Mesenchymal stem cell (in vitro differentiated cells and primary cell): ENCODE data around the gene TMEM72.

Experiments used
- DNase-seq: peaks from one replicate; pipeline ENCODE4 v3.0.0-alpha.2; 2013
- H2AFZ ChIP-seq: one replicate; pipeline ENCODE4 v1.6.1; 2013; ENCODE audit warnings: low read depth, mild to moderate bottlenecking, control low read depth, inconsistent platforms, low read length, moderate library complexity
- H2AK5ac ChIP-seq: 2 replicates; pipeline ENCODE4 v1.6.1; 2013; ENCODE audit warnings: low read length, moderate library complexity, mild to moderate bottlenecking, inconsistent platforms; ENCODE audit not compliant: severe bottlenecking
- H2BK120ac ChIP-seq: one replicate; pipeline ENCODE4 v1.6.1; 2013; ENCODE audit warnings: low read depth, mild to moderate bottlenecking, inconsistent platforms, low read length, moderate library complexity
- H2BK12ac ChIP-seq, 2 experiments: one replicate each; pipeline ENCODE4 v1.6.1; 2013; ENCODE audit warnings: inconsistent platforms in 2 of 2, low read length in 2 of 2, mild to moderate bottlenecking in 2 of 2, moderate library complexity in 2 of 2, control low read depth in 1 of 2
- H2BK15ac ChIP-seq: one replicate; pipeline ENCODE4 v1.6.1; 2013; ENCODE audit warnings: mild to moderate bottlenecking, low read depth, inconsistent platforms; ENCODE audit not compliant: poor library complexity, severe bottlenecking
- H2BK5ac ChIP-seq: 2 replicates; pipeline ENCODE4 v1.6.1; 2013; ENCODE audit warnings: low read depth, mild to moderate bottlenecking, low read length, control low read depth, inconsistent platforms; ENCODE audit not compliant: poor library complexity, severe bottlenecking
- H3K14ac ChIP-seq, 2 experiments: one replicate each; pipeline ENCODE4 v1.6.1; 2013; ENCODE audit warnings: inconsistent platforms in 2 of 2, low read length in 2 of 2, control low read depth in 1 of 2, mild to moderate bottlenecking in 1 of 2, moderate library complexity in 1 of 2
- H3K18ac ChIP-seq, 2 experiments: one replicate each; pipeline ENCODE4 v1.6.1; 2013; ENCODE audit warnings: inconsistent platforms in 2 of 2, low read length in 2 of 2, control low read depth in 1 of 2, low read depth in 1 of 2, mild to moderate bottlenecking in 1 of 2
- H3K23ac ChIP-seq, 2 experiments: one replicate each; pipeline ENCODE4 v1.6.1; 2013; ENCODE audit warnings: inconsistent platforms in 2 of 2, low read length in 2 of 2, mild to moderate bottlenecking in 2 of 2, moderate library complexity in 2 of 2, control low read depth in 1 of 2
- H3K27ac ChIP-seq: 2 replicates; pipeline ENCODE4 v1.5.1; 2013; ENCODE audit warnings: mild to moderate bottlenecking, moderate library complexity, low read length, control low read depth, inconsistent platforms; ENCODE audit not compliant: poor library complexity, severe bottlenecking
- H3K27me3 ChIP-seq, 2 experiments: 2 replicates each; pipeline versions ENCODE4 v1.6.1 to v1.7.0; 2013; ENCODE audit warnings: low read length in 2 of 2, mild to moderate bottlenecking in 2 of 2, moderate library complexity in 2 of 2, control low read depth in 1 of 2, inconsistent platforms in 1 of 2; ENCODE audit not compliant: control insufficient read depth in 1 of 2, insufficient read depth in 1 of 2
- H3K36me3 ChIP-seq, 2 experiments: 2 replicates each; pipeline versions ENCODE4 v1.6.1 to v1.7.0; 2013; ENCODE audit warnings: low read length in 2 of 2, control low read depth in 1 of 2, inconsistent platforms in 1 of 2, low read depth in 1 of 2, mild to moderate bottlenecking in 1 of 2; ENCODE audit not compliant: insufficient read depth in 2 of 2, control insufficient read depth in 1 of 2
- H3K4ac ChIP-seq, 2 experiments: one replicate each; pipeline ENCODE4 v1.6.1; 2013; ENCODE audit warnings: inconsistent platforms in 2 of 2, low read length in 2 of 2, mild to moderate bottlenecking in 2 of 2, moderate library complexity in 2 of 2, control low read depth in 1 of 2, low read depth in 1 of 2
- H3K4me1 ChIP-seq: 2 replicates; pipeline ENCODE4 v1.6.1; 2013; ENCODE audit warnings: low read depth, low read length, control low read depth; ENCODE audit not compliant: control insufficient read depth, insufficient read depth
- H3K4me2 ChIP-seq: 2 replicates; pipeline ENCODE4 v1.6.1; 2013; ENCODE audit warnings: low read length, mild to moderate bottlenecking, inconsistent platforms; ENCODE audit not compliant: poor library complexity, severe bottlenecking
- H3K4me3 ChIP-seq, 2 experiments: 2 replicates each; pipeline versions ENCODE4 v1.5.1 to v1.7.0; 2013; ENCODE audit warnings: low read length in 2 of 2, mild to moderate bottlenecking in 2 of 2, control low read depth in 1 of 2, low read depth in 1 of 2; ENCODE audit not compliant: insufficient read depth in 1 of 2
- H3K79me1 ChIP-seq: replicated peaks from 2 replicates; pipeline ENCODE4 v1.6.1; 2013; ENCODE audit warnings: mild to moderate bottlenecking, control low read depth, low read length, inconsistent platforms; ENCODE audit not compliant: poor library complexity, severe bottlenecking
- H3K9ac ChIP-seq: 2 replicates; pipeline ENCODE4 v1.7.0; 2013; ENCODE audit warnings: mild to moderate bottlenecking, low read length, moderate library complexity
- H3K9me3 ChIP-seq: 2 replicates; pipeline ENCODE4 v1.7.0; 2013; ENCODE audit warnings: mild to moderate bottlenecking, low read length; ENCODE audit not compliant: control insufficient read depth
- H4K8ac ChIP-seq: one replicate; pipeline ENCODE4 v1.6.1; 2013; ENCODE audit warnings: inconsistent platforms, mild to moderate bottlenecking, low read length, moderate library complexity
- H4K91ac ChIP-seq: one replicate; pipeline ENCODE4 v1.6.1; 2013; ENCODE audit warnings: mild to moderate bottlenecking, low read length, inconsistent platforms
- WGBS: methylation state at CpG from one replicate; pipeline ENCODE4 v1.1.7; 2013; ENCODE audit warnings: mixed read lengths; 5-methylcytosine and 5-hydroxymethylcytosine counted together

TMEM72 gene

DNA sequence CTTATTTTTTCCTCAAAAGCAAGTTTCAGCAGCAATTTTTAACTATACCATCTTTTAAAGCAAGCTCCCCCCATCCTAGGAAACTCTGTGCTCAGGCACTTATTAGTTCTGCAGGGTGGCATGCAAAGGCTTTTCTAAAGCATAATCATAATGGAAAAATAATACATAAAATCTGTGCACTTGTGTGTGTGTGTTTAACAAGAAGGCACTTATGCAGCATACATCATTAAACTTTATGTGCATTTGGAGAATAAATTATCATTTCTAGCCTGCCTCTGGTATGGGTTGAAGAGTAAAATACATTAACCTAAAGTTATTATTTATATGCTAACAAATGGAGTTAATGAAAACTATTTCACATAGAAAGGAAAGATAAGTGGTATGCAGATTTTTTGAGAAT, 42.9 kb downstream of the TMEM72 start:
- Histone ChIP-seq H3K9ac (no peak overlapping the region), H3K18ac (no peak overlapping the region)

DNA sequence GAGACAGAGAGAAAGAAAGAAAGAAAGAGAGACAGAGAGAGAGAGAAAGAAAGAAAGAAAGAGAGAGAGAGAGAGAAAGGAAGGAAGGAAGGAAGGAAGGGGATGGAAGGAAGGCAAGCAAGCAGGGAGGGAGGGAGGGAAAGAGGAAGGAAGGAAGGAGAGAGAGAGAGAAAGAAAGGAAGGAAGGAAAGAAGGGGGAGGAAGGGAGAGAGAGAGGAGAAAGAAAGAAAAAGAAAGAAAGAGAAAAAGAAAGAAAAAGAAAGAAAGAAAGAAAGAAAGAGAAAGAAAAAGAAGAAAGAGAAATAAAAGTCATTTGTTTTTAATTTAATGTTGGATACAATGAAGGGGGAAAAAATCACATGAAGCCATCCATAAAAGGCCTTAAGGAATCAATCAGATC, 43.8 kb downstream of the TMEM72 start:
- no peak overlapping the region for H2BK12ac ChIP-seq
- peaks cover 26% of the 10 kb centered on the region for H3K79me1 ChIP-seq
- peaks cover 9 to 10% of the 10 kb centered on the region in 2 experiments for H3K36me3 ChIP-seq
- H3K4me2 ChIP-seq: no peak overlapping the region
- H2BK120ac ChIP-seq: no peak overlapping the region
- H3K27me3 ChIP-seq: no peaks in the 10 kb centered on the region
- H3K4me1 ChIP-seq: peaks cover 24% of the 10 kb centered on the region
- H2BK5ac ChIP-seq: no peak overlapping the region
- no peak overlapping the region for H3K9ac ChIP-seq
- H3K23ac ChIP-seq: no peak overlapping the region
- no peak for DNase-seq
- no peak overlapping the region for H3K4me3 ChIP-seq
- no peak overlapping the region for H2AK5ac ChIP-seq
- H4K91ac ChIP-seq: no peak overlapping the region
- no peak overlapping the region for H3K18ac ChIP-seq
- H4K8ac ChIP-seq: no peak overlapping the region
- no peak overlapping the region for H2BK15ac ChIP-seq
- H3K14ac ChIP-seq: no peak overlapping the region
- no peak overlapping the region for H2AFZ ChIP-seq
- H3K4ac ChIP-seq: no peak overlapping the region
- no peak overlapping the region for H3K27ac ChIP-seq
- peaks cover 4% of the 10 kb centered on the region for H3K9me3 ChIP-seq

More for the DNA sequence above, 42.9 kb downstream of the TMEM72 start:
- no peak overlapping the region for H2BK12ac ChIP-seq
- DNase-seq: no peak
- H3K4ac ChIP-seq: no peak overlapping the region
- H2AFZ ChIP-seq: no peak overlapping the region
- H3K27me3 ChIP-seq: no peaks in the 10 kb centered on the region
- H3K27ac ChIP-seq: no peak overlapping the region
- peaks cover 23% of the 10 kb centered on the region for H3K79me1 ChIP-seq
- H3K36me3 ChIP-seq: peaks cover 9 to 10% of the 10 kb centered on the region in 2 experiments
- no peak overlapping the region for H2BK120ac ChIP-seq
- no peak overlapping the region for H3K23ac ChIP-seq
- H3K14ac ChIP-seq: no peak overlapping the region
- peaks cover 27% of the 10 kb centered on the region for H3K4me1 ChIP-seq
- H3K4me3 ChIP-seq: no peak overlapping the region
- no peak overlapping the region for H2AK5ac ChIP-seq
- no peak overlapping the region for H4K91ac ChIP-seq
- no peak overlapping the region for H4K8ac ChIP-seq
- H3K4me2 ChIP-seq: no peak overlapping the region
- H2BK5ac ChIP-seq: no peak overlapping the region
- no peak overlapping the region for H2BK15ac ChIP-seq
- peaks cover 4% of the 10 kb centered on the region for H3K9me3 ChIP-seq

DNA sequence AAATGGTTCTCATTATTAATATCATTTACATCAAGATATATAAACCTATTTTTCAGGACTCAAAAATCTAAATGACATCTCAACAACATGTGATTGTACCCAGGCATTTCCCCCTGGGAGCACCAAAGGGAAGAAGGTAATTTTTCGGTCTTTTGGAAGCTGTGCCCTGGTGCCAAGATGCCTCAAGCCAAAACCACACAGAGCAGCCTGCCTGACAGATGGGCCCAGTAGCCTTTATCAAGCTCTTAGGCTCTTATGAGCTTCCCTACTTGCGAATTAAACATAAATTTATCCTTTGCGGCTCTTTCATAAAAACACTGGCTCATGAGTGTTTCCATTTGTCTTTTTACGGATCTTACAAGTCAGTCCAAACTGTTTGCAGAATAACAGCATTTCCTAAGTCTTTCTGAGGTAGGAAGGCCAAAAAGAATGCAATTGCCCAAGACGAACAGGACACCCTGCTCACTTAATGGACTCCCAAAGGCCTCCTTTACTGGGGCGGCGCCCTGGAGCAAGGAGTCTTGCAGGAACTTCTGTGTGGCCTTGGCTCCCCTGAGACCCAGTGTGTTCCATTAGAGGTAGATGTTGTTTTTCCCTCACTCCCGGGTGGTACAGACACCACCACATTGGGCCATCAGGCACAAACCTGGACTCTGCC, 44.4 kb downstream of the TMEM72 start:
- H3K14ac ChIP-seq: no peak overlapping the region
- peaks cover 4% of the 10 kb centered on the region for H3K9me3 ChIP-seq
- H3K23ac ChIP-seq: no peak overlapping the region
- no peak overlapping the region for H4K8ac ChIP-seq
- peaks cover 30% of the 10 kb centered on the region for H3K79me1 ChIP-seq
- H3K27ac ChIP-seq: no peak overlapping the region
- H2BK120ac ChIP-seq: no peak overlapping the region
- H3K27me3 ChIP-seq: no peaks in the 10 kb centered on the region
- DNase-seq: no peak
- H3K18ac ChIP-seq: no peak overlapping the region
- no peak overlapping the region for H2BK12ac ChIP-seq
- no peak overlapping the region for H3K4ac ChIP-seq
- peaks cover 22% of the 10 kb centered on the region for H3K4me1 ChIP-seq
- H3K4me2 ChIP-seq: no peak overlapping the region
- no peak overlapping the region for H2AK5ac ChIP-seq
- H3K36me3 ChIP-seq: peaks cover 8 to 10% of the 10 kb centered on the region in 2 experiments
- H2BK5ac ChIP-seq: no peak overlapping the region
- no peak overlapping the region for H3K9ac ChIP-seq
- H3K4me3 ChIP-seq: no peak overlapping the region
- no peak overlapping the region for H2AFZ ChIP-seq
- no peak overlapping the region for H2BK15ac ChIP-seq
- no peak overlapping the region for H4K91ac ChIP-seq
- WGBS: 92% methylated on average over 8 of the region's 8 CpGs

DNA sequence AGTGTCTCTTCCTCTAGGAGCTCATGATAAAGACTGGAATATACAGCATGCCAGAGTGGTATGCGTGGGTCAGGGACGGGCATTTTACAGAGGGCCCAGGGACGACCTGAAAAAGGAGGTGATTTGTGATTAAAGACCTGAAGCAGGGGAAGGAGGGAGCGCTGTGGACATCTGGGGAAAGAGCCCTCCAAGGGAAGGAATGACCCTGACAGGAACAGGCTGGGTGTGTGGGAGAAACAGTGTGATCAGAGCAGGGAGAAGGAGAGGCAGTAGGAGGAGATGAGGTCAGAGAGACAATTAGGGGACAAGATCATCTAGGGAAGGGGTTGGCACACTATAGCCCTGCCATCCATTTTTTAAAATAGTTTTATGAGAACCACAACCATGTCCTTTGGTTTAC, 45.1 kb downstream of the TMEM72 start:
- peaks cover 3 to 10% of the 10 kb centered on the region in 2 experiments for H3K36me3 ChIP-seq
- no peak overlapping the region for H2BK12ac ChIP-seq
- no peak overlapping the region for H3K14ac ChIP-seq
- H3K23ac ChIP-seq: no peak overlapping the region
- H4K8ac ChIP-seq: no peak overlapping the region
- no peak overlapping the region for H2BK5ac ChIP-seq
- no peak overlapping the region for H2BK120ac ChIP-seq
- no peak overlapping the region for H3K27ac ChIP-seq
- H3K4me3 ChIP-seq: no peak overlapping the region
- H2AFZ ChIP-seq: no peak overlapping the region
- no peak overlapping the region for H2BK15ac ChIP-seq
- H2AK5ac ChIP-seq: no peak overlapping the region
- DNase-seq: no peak
- H3K4me1 ChIP-seq: peaks cover 21% of the 10 kb centered on the region
- no peaks in the 10 kb centered on the region for H3K27me3 ChIP-seq
- H3K4me2 ChIP-seq: no peak overlapping the region
- H4K91ac ChIP-seq: peak overlapping the region; percentile 41
- H3K79me1 ChIP-seq: peaks cover 29% of the 10 kb centered on the region
- H3K18ac ChIP-seq: no peak overlapping the region
- no peak overlapping the region for H3K9ac ChIP-seq
- H3K4ac ChIP-seq: no peak overlapping the region
- 98% methylated on average over 4 of the region's 4 CpGs for WGBS
- H3K9me3 ChIP-seq: peaks cover 4% of the 10 kb centered on the region
